Sigmoid colon (tissue), 4 donors: Measurements from ENCODE around the gene TMTC1.

Experiments
- CTCF ChIP-seq, 4 experiments: fragments of 450-650 bp in 3 of 4; fragments of 200-600 bp in 1 of 4; IDR thresholded peaks; one replicate each; pipeline ENCODE4 v1.5.1; 2016 to 2019; ENCODE audit warnings: antibody characterized with exemption in 4 of 4, mild to moderate bottlenecking in 3 of 4, moderate library complexity in 2 of 4
- EP300 ChIP-seq, 4 donors: sonication (generic); formaldehyde crosslinking; IDR thresholded peaks; one replicate each; pipeline ENCODE4 v1.6.1; 2017; ENCODE audit warnings: antibody characterized with exemption in 4 of 4

GRCh38 chr12:29591140-29592020 is 192.4 kb downstream of the TMTC1 start:
- TF ChIP-seq EP300 (IDR thresholded peaks at IDR 0.05): no peak
- TF ChIP-seq CTCF (IDR thresholded peaks at IDR 0.05): no peak
